NCI-H82 (cell line): Measurements from ENCODE around the gene PC.
"Not testable (repeated sequence)": the region's sequence is repeated elsewhere in the genome, so short reads cannot be mapped to it uniquely, and the experiment has no call there.

Experiments
- DNase-seq: peaks from one replicate; lab custom pipeline; 2025; lab: John Stamatoyannopoulos, UW

PC gene

GRCh38 chr11:66958232-66958955 lies at the start of gene PC:
Gene PC, minus strand, starts transcription at chr11:66958383. Its CDS starts 86,224 bp downstream, at chr11:66872159.
- peak; percentile 99 for DNase-seq

- no peak for DNase-seq
These were observed 48.9 kb upstream of the PC start for GRCh38 chr11:67007126-67007525.

- DNase-seq = peak; percentile 60
These were observed 48.1 kb upstream of the PC start for GRCh38 chr11:67006029-67006884.

- not testable (repeated sequence) for DNase-seq
These were observed 47.0 kb upstream of the PC start for GRCh38 chr11:67005200-67005599.

GRCh38 chr11:67002921-67003411 lies 44.8 kb upstream of the PC start:
- DNase-seq = no peak

GRCh38 chr11:67002297-67002913 lies 44.2 kb upstream of the PC start:
- DNase-seq = no peak

- no peak for DNase-seq
These were observed 43.1 kb upstream of the PC start for GRCh38 chr11:67001332-67001731.

- no peak for DNase-seq
These were observed 41.4 kb upstream of the PC start for GRCh38 chr11:66999555-66999954.

GRCh38 chr11:66996609-66997273 lies 38.6 kb upstream of the PC start:
- DNase-seq = no peak

- no peak for DNase-seq
These were observed 33.9 kb upstream of the PC start for GRCh38 chr11:66992041-66992440.

GRCh38 chr11:66989360-66989759 lies 31.2 kb upstream of the PC start:
- not testable (repeated sequence) for DNase-seq

- not testable (repeated sequence) for DNase-seq
These were observed 30.6 kb upstream of the PC start for GRCh38 chr11:66988741-66989140.

GRCh38 chr11:66987924-66988637 lies 29.9 kb upstream of the PC start:
- DNase-seq = no peak

- DNase-seq = peak; percentile 52
These were observed 29.0 kb upstream of the PC start for GRCh38 chr11:66987158-66987620.

GRCh38 chr11:66986178-66986545 lies 28.0 kb upstream of the PC start:
- no peak for DNase-seq

GRCh38 chr11:66985508-66986177 lies 27.5 kb upstream of the PC start:
- no peak for DNase-seq

GRCh38 chr11:66983275-66983924 lies 25.2 kb upstream of the PC start:
- no peak for DNase-seq

- DNase-seq = peak; percentile 85
These were observed 23.9 kb upstream of the PC start for GRCh38 chr11:66981976-66982578.

GRCh38 chr11:66979336-66979980 lies 21.3 kb upstream of the PC start:
- DNase-seq = no peak
